ENCODE results near the gene MTPN. TPM values are rescaled to one million over a fixed set of nuclear protein-coding genes. Genes with fewer than 3 reads are reported as not detected.

The MTPN gene
- polyA plus RNA-seq, 3 donors, result 73.6 to 156 (median 142) TPM

- Mint-ChIP-seq H3K27me3 (ENCODE audit: low read depth in 3 of 3) (peaks cover 0 to 7% (median 4%) of the 10 kb centered on the region in 3 donors), H3K36me3 (no peaks in the 10 kb centered on the region), H3K4me1 (peaks cover 2% of the 10 kb centered on the region), H3K27ac (no peak overlapping the region), H3K9me3 (peaks cover 0 to 6% (median 0%) of the 10 kb centered on the region in 7 donors), H3K4me3 (no peak overlapping the region)
- no peaks in the 10 kb centered on the region for H4K20me1 ChIP-seq (ENCODE audit: insufficient read depth, low read length)
- no peaks in the 10 kb centered on the region for H3K4me1 ChIP-seq (ENCODE audit: control insufficient read depth in 1 of 2, insufficient read depth in 2 of 2, low read length in 2 of 2)
- H3K36me3 ChIP-seq (replicated peaks in 1 of 2; ENCODE audit: control insufficient read depth in 1 of 2, insufficient read depth in 2 of 2, low read length in 2 of 2), result no peaks in the 10 kb centered on the region
- no CpG with 5 or more reads among the region's 3 CpGs for WGBS (ENCODE audit: insufficient coverage)
- no peak overlapping the region for H3K4me2 ChIP-seq (replicated peaks; ENCODE audit: extremely low read depth, low read length, poor library complexity, severe bottlenecking)
- H3K9ac ChIP-seq (ENCODE audit: insufficient read depth, low read length, poor library complexity, severe bottlenecking), result no peak overlapping the region
- no peak overlapping the region for H3K4me3 ChIP-seq (replicated peaks in 1 of 3; ENCODE audit: low read depth in 2 of 3, low read length in 3 of 3)
- H3K79me2 ChIP-seq (ENCODE audit: insufficient read depth, low read length), result no peaks in the 10 kb centered on the region
- no peak overlapping the region for H3K27ac ChIP-seq (ENCODE audit: low read depth in 1 of 2, low read length in 2 of 2)
- no peak for DNase-seq
- TF ChIP-seq CTCF (IDR thresholded peaks at IDR 0.05), result no peak
- H2AFZ ChIP-seq (ENCODE audit: insufficient read depth, low read depth, low read length, poor library complexity, severe bottlenecking), result no peak overlapping the region
- peaks cover 0 to 2% of the 10 kb centered on the region in 2 donors for H3K9me3 ChIP-seq (replicated peaks in 1 of 2; ENCODE audit: control insufficient read depth in 1 of 2, insufficient read depth in 1 of 2, low read length in 2 of 2)
- no peaks in the 10 kb centered on the region for H3K27me3 ChIP-seq (ENCODE audit: control insufficient read depth in 2 of 2, insufficient read depth in 2 of 2, low read length in 2 of 2)
- intact Hi-C loops (cut with micrococcal nuclease), result no loop called here
Measured at GRCh38 chr7:136006208-136006607, 29.0 kb upstream of the MTPN start.

GRCh38 chr7:136004083-136004482 is 26.9 kb upstream of the MTPN start:
- H3K79me2 ChIP-seq (ENCODE audit: insufficient read depth, low read length), result no peaks in the 10 kb centered on the region
- Mint-ChIP-seq H3K36me3 (no peaks in the 10 kb centered on the region), H3K9me3 (peaks cover 0 to 8% (median 0%) of the 10 kb centered on the region in 7 donors), H3K4me3 (no peak overlapping the region), H3K27ac (no peak overlapping the region), H3K4me1 (peaks cover 2% of the 10 kb centered on the region), H3K27me3 (ENCODE audit: low read depth in 3 of 3) (peaks cover 0 to 1% (median 1%) of the 10 kb centered on the region in 3 donors)
- peaks cover 0 to 2% of the 10 kb centered on the region in 2 donors for H3K9me3 ChIP-seq (replicated peaks in 1 of 2; ENCODE audit: control insufficient read depth in 1 of 2, insufficient read depth in 1 of 2, low read length in 2 of 2)
- no peak overlapping the region for H3K4me2 ChIP-seq (replicated peaks; ENCODE audit: extremely low read depth, low read length, poor library complexity, severe bottlenecking)
- H3K4me3 ChIP-seq (replicated peaks in 1 of 3; ENCODE audit: low read depth in 2 of 3, low read length in 3 of 3), result no peak overlapping the region
- H3K4me1 ChIP-seq (ENCODE audit: control insufficient read depth in 1 of 2, insufficient read depth in 2 of 2, low read length in 2 of 2), result no peaks in the 10 kb centered on the region
- no peaks in the 10 kb centered on the region for H3K36me3 ChIP-seq (replicated peaks in 1 of 2; ENCODE audit: control insufficient read depth in 1 of 2, insufficient read depth in 2 of 2, low read length in 2 of 2)
- no peak overlapping the region for H3K27ac ChIP-seq (ENCODE audit: low read depth in 1 of 2, low read length in 2 of 2)
- intact Hi-C loops (cut with micrococcal nuclease), result no loop called here
- no peak for TF ChIP-seq CTCF (IDR thresholded peaks at IDR 0.05)
- DNase-seq, result no peak
- WGBS (ENCODE audit: insufficient coverage), result no CpG with 5 or more reads among the region's 3 CpGs
- no peak overlapping the region for H3K9ac ChIP-seq (ENCODE audit: insufficient read depth, low read length, poor library complexity, severe bottlenecking)
- no peaks in the 10 kb centered on the region for H4K20me1 ChIP-seq (ENCODE audit: insufficient read depth, low read length)
- no peaks in the 10 kb centered on the region for H3K27me3 ChIP-seq (ENCODE audit: control insufficient read depth in 2 of 2, insufficient read depth in 2 of 2, low read length in 2 of 2)
- no peak overlapping the region for H2AFZ ChIP-seq (ENCODE audit: insufficient read depth, low read depth, low read length, poor library complexity, severe bottlenecking)

All from CD14-positive monocyte (primary cell).